ENCODE data around the gene MUS81.

Gene MUS81

GRCh38 chr11:65885808-65886536 is 25.7 kb downstream of the MUS81 start:
- H3K36me3 ChIP-seq (replicated peaks), result peaks cover 42% of the 10 kb centered on the region
- in situ Hi-C loops (cut with HindIII; ENCODE audit: low pct_ligation_motif_present, low sequenced_read_pairs), result no loop called here
- no peak for DNase-seq

GRCh38 chr11:65886826-65887722 is 26.8 kb downstream of the MUS81 start:
- TF ChIP-seq, protein P1, sequence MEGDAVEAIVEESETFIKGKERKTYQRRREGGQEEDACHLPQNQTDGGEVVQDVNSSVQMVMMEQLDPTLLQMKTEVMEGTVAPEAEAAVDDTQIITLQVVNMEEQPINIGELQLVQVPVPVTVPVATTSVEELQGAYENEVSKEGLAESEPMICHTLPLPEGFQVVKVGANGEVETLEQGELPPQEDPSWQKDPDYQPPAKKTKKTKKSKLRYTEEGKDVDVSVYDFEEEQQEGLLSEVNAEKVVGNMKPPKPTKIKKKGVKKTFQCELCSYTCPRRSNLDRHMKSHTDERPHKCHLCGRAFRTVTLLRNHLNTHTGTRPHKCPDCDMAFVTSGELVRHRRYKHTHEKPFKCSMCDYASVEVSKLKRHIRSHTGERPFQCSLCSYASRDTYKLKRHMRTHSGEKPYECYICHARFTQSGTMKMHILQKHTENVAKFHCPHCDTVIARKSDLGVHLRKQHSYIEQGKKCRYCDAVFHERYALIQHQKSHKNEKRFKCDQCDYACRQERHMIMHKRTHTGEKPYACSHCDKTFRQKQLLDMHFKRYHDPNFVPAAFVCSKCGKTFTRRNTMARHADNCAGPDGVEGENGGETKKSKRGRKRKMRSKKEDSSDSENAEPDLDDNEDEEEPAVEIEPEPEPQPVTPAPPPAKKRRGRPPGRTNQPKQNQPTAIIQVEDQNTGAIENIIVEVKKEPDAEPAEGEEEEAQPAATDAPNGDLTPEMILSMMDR (IDR thresholded peaks at IDR 0.05; ENCODE audit: low read depth, low read length, missing control alignments), result no peak
- H3K4me3 ChIP-seq (ENCODE audit: low read depth, low read length), result peak overlapping the region; percentile 86
- in situ Hi-C loops (cut with HindIII; ENCODE audit: low pct_ligation_motif_present, low sequenced_read_pairs), result no loop called here
- H3K27ac ChIP-seq, result no peak overlapping the region
- no peaks in the 10 kb centered on the region for H3K27me3 ChIP-seq (replicated peaks)
- peaks cover 46% of the 10 kb centered on the region for H3K36me3 ChIP-seq (replicated peaks)
- DNase-seq, result no peak

More at GRCh38 chr11:65885808-65886536, 25.7 kb downstream of the MUS81 start:
- no peaks in the 10 kb centered on the region for H3K27me3 ChIP-seq (replicated peaks)
- TF ChIP-seq, protein P1 (IDR thresholded peaks at IDR 0.05; ENCODE audit: low read depth, low read length, missing control alignments), result no peak
- H3K27ac ChIP-seq, result no peak overlapping the region
- no peak overlapping the region for H3K4me3 ChIP-seq (ENCODE audit: low read depth, low read length)

DNA sequence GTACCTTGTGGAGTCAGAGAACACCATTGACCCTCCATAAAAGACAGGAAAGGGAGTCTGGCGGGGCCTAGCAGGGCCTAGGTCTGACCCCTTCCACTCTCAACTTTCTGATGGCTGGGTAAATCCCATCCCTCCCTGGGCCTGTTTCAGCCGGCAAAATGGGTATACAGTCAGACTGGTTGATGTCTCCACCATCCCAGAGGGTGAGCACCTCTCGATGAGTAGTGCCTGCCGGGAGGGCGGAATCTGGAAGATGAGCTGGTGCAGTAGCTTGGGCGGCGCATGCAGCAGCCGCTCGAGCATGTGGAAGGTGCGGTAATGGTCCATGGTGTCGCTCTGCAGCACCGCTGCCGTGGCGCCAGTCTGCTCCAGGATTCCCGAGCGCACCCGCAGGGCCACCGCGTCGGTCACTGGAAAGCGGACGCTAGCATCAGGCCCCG is 27.5 kb downstream of the MUS81 start:
- DNase-seq, result no peak
- peak overlapping the region; percentile 80 for H3K27ac ChIP-seq
- TF ChIP-seq, protein P1 (IDR thresholded peaks at IDR 0.05; ENCODE audit: low read depth, low read length, missing control alignments), result no peak
- H3K27me3 ChIP-seq (replicated peaks), result no peaks in the 10 kb centered on the region
- H3K36me3 ChIP-seq (replicated peaks), result peaks cover 47% of the 10 kb centered on the region
- H3K4me3 ChIP-seq (ENCODE audit: low read depth, low read length), result peak overlapping the region; percentile 86
- in situ Hi-C loops (cut with HindIII; ENCODE audit: low pct_ligation_motif_present, low sequenced_read_pairs), result no loop called here

DNA sequence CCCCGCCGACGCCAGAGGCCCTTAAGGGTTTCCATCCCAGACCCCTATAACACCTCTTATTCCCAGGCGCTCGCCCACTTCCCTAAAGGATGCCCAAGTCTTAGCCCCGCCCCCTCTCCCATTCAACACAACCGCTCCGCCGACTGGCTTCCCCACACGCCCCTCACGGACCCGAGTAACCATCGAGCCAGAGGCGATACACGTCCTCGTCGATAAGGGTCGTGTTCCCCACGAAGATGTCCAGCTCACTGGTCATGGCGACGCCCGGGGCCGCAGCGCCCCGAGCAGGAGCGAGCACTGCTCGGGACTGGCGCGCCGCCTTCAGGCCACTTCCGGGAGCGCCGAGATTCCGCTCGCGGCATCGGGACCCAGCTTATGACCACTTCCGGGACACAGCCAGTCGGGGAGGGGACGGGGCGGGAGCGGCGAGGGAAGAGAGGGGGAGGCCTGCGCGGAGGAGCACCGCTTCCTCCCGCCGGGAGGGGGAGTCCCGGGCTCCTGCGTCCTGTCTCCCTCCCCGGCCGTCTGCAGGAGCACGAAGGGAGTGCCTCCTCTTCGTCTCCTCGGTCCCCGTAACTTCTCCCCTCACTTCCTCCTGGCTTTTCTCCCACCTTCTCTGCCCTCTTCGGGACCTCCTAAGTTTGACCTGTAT is 28.1 kb downstream of the MUS81 start, which contains the start of gene FIBP:
Gene FIBP, minus strand, starts transcription at position 309 of the 652 bp plus-strand sequence. Its CDS starts 53 bp downstream, at position 256.
- DNase-seq, result peak; percentile 95
- Histone ChIP-seq H3K4me3 (ENCODE audit: low read depth, low read length) (peak within 1 kb of the TSS; percentile 86), H3K27me3 (replicated peaks) (no peaks in the 10 kb centered on the region), H3K27ac (peak within 1 kb of the TSS; percentile 80), H3K36me3 (replicated peaks) (peaks cover 45% of the 10 kb centered on the region)
- in situ Hi-C loops (cut with HindIII; ENCODE audit: low pct_ligation_motif_present, low sequenced_read_pairs), result no loop called here
- TF ChIP-seq, protein P1 (IDR thresholded peaks at IDR 0.05; ENCODE audit: low read depth, low read length, missing control alignments), result peak; percentile 80

DNA sequence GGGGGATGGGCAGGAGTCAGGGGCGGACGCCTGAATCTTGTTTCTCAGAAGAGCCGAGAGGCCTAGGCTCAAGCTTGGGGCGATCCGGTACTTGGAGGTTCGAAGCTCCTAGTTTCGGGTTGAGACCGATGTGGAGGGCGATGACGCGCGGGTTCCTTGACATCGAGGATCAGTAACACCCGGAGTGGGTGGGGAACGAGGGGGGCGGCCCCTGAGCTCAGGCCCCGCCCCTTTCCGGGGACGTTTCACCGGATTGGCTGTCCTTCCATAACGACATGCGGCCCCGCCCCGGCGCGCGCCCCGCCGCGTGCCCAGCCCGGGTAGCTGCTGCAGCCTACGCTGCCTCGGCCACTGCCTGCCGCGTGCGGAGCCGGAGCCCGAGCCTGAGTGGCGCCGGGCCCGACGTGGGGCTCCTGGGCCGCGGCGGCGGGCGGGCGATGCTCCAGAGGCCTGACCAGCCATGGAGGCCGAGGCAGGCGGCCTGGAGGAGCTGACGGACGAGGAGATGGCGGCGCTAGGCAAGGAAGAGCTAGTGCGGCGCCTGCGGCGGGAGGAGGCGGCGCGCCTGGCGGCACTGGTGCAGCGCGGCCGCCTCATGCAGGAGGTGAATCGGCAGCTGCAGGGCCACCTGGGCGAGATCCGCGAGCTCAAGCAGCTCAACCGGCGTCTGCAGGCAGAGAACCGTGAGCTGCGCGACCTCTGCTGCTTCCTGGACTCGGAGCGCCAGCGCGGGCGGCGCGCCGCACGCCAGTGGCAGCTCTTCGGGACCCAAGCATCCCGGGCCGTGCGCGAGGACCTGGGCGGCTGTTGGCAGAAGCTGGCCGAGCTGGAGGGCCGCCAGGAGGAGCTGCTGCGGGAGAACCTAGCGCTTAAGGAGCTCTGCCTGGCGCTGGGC is 30.3 kb downstream of the MUS81 start, which contains the start of gene CCDC85B:
Gene CCDC85B, plus strand, starts transcription at position 350 of the 895 bp plus-strand sequence. Its CDS starts 111 bp downstream, at position 461.
- Histone ChIP-seq H3K4me3 (ENCODE audit: low read depth, low read length) (peak within 1 kb of the TSS; percentile 61), H3K27me3 (replicated peaks) (no peaks in the 10 kb centered on the region), H3K27ac (peak within 1 kb of the TSS; percentile 80), H3K36me3 (replicated peaks) (peaks cover 41% of the 10 kb centered on the region)
- peak; percentile 94 for DNase-seq
- in situ Hi-C loops (cut with HindIII; ENCODE audit: low pct_ligation_motif_present, low sequenced_read_pairs), result no loop called here
- TF ChIP-seq, protein P1 (IDR thresholded peaks at IDR 0.05; ENCODE audit: low read depth, low read length, missing control alignments), result peak; percentile 22

Measured in brain microvascular endothelial cell (primary cell).